ENCODE measurements around the gene REV1. TPM values are rescaled to one million over a fixed set of nuclear protein-coding genes. Genes with fewer than 3 reads are reported as not detected.
"Not testable (repeated sequence)": the region's sequence is repeated elsewhere in the genome, so short reads cannot be mapped to it uniquely, and the experiment has no call there.

The REV1 gene
- total RNA-seq, 1 experiment from 2014 or later: 49.0 TPM

GRCh38 chr2:99373144-99373543, 116.7 kb downstream of the REV1 start:
- Mint-ChIP-seq H3K4me1 (ENCODE audit: low read depth, unreplicated experiment) (no peaks in the 10 kb centered on the region), H3K27me3 (ENCODE audit: unreplicated experiment) (no peaks in the 10 kb centered on the region), H3K4me3 (ENCODE audit: low read depth, unreplicated experiment) (no peak overlapping the region), H3K27ac (ENCODE audit: unreplicated experiment) (peak overlapping the region; percentile 12), H3K36me3 (ENCODE audit: insufficient read depth, unreplicated experiment) (peaks cover 25% of the 10 kb centered on the region), H3K9me3 (ENCODE audit: low read depth, unreplicated experiment) (no peaks in the 10 kb centered on the region)
- BruUV-seq (replicated peaks): no TSS peak
- intact Hi-C loops (cut with micrococcal nuclease; ENCODE audit: unreplicated experiment): no loop called here
- CTCF ChIA-PET: no interaction called here
- TF ChIP-seq CTCF (IDR thresholded peaks at IDR 0.05; ENCODE audit: unreplicated experiment): no peak
- no peak for DNase-seq

- CTCF ChIA-PET; H3K9me3 Mint-ChIP-seq (ENCODE audit: low read depth, unreplicated experiment); H3K27me3 Mint-ChIP-seq (ENCODE audit: unreplicated experiment); H3K4me1 Mint-ChIP-seq (ENCODE audit: low read depth, unreplicated experiment); BruUV-seq (replicated peaks); intact Hi-C loops (cut with micrococcal nuclease; ENCODE audit: unreplicated experiment); H3K27ac Mint-ChIP-seq (ENCODE audit: unreplicated experiment); DNase-seq; H3K4me3 Mint-ChIP-seq (ENCODE audit: low read depth, unreplicated experiment): not testable (repeated sequence)
- peaks cover 30% of the 10 kb centered on the region for H3K36me3 Mint-ChIP-seq (ENCODE audit: insufficient read depth, unreplicated experiment)
Measured at GRCh38 chr2:99368854-99369253, 121.0 kb downstream of the REV1 start.

GRCh38 chr2:99365661-99366060, 124.2 kb downstream of the REV1 start:
- Mint-ChIP-seq H3K9me3 (ENCODE audit: low read depth, unreplicated experiment) (no peaks in the 10 kb centered on the region), H3K4me3 (ENCODE audit: low read depth, unreplicated experiment) (no peak overlapping the region), H3K4me1 (ENCODE audit: low read depth, unreplicated experiment) (no peaks in the 10 kb centered on the region), H3K27ac (ENCODE audit: unreplicated experiment) (no peak overlapping the region), H3K36me3 (ENCODE audit: insufficient read depth, unreplicated experiment) (peaks cover 11% of the 10 kb centered on the region), H3K27me3 (ENCODE audit: unreplicated experiment) (no peaks in the 10 kb centered on the region)
- no TSS peak for BruUV-seq (replicated peaks)
- intact Hi-C loops (cut with micrococcal nuclease; ENCODE audit: unreplicated experiment): no loop called here
- TF ChIP-seq CTCF (IDR thresholded peaks at IDR 0.05; ENCODE audit: unreplicated experiment): no peak
- DNase-seq: no peak
- CTCF ChIA-PET: no interaction called here

- no peaks in the 10 kb centered on the region for H3K27me3 Mint-ChIP-seq (ENCODE audit: unreplicated experiment)
- H3K9me3 Mint-ChIP-seq (ENCODE audit: low read depth, unreplicated experiment): no peaks in the 10 kb centered on the region
- intact Hi-C loops (cut with micrococcal nuclease; ENCODE audit: unreplicated experiment): no loop called here
- CTCF ChIA-PET: no interaction called here
- no peak for DNase-seq
- H3K36me3 Mint-ChIP-seq (ENCODE audit: insufficient read depth, unreplicated experiment): no peaks in the 10 kb centered on the region
- no TSS peak for BruUV-seq (replicated peaks)
- no peak overlapping the region for H3K27ac Mint-ChIP-seq (ENCODE audit: unreplicated experiment)
- no peak for TF ChIP-seq CTCF (IDR thresholded peaks at IDR 0.05; ENCODE audit: unreplicated experiment)
- H3K4me3 Mint-ChIP-seq (ENCODE audit: low read depth, unreplicated experiment): no peak overlapping the region
- H3K4me1 Mint-ChIP-seq (ENCODE audit: low read depth, unreplicated experiment): no peaks in the 10 kb centered on the region
Measured at GRCh38 chr2:99356853-99357252, 133.0 kb downstream of the REV1 start.

GRCh38 chr2:99354825-99355224, 135.0 kb downstream of the REV1 start:
- BruUV-seq (replicated peaks); H3K27me3 Mint-ChIP-seq (ENCODE audit: unreplicated experiment); intact Hi-C loops (cut with micrococcal nuclease; ENCODE audit: unreplicated experiment); DNase-seq; H3K36me3 Mint-ChIP-seq (ENCODE audit: insufficient read depth, unreplicated experiment); H3K9me3 Mint-ChIP-seq (ENCODE audit: low read depth, unreplicated experiment); H3K27ac Mint-ChIP-seq (ENCODE audit: unreplicated experiment); CTCF ChIA-PET; H3K4me3 Mint-ChIP-seq (ENCODE audit: low read depth, unreplicated experiment); H3K4me1 Mint-ChIP-seq (ENCODE audit: low read depth, unreplicated experiment): not testable (repeated sequence)

Measured in Calu3 (cell line).